ENCODE measurements around the gene CORO1C.
"Not testable (repeated sequence)": the region's sequence is repeated elsewhere in the genome, so short reads cannot be mapped to it uniquely, and the experiment has no call there.

The CORO1C gene

GRCh38 chr12:108671110-108671509 is 60.2 kb downstream of the CORO1C start:
- DNase-seq, result no peak

DNA sequence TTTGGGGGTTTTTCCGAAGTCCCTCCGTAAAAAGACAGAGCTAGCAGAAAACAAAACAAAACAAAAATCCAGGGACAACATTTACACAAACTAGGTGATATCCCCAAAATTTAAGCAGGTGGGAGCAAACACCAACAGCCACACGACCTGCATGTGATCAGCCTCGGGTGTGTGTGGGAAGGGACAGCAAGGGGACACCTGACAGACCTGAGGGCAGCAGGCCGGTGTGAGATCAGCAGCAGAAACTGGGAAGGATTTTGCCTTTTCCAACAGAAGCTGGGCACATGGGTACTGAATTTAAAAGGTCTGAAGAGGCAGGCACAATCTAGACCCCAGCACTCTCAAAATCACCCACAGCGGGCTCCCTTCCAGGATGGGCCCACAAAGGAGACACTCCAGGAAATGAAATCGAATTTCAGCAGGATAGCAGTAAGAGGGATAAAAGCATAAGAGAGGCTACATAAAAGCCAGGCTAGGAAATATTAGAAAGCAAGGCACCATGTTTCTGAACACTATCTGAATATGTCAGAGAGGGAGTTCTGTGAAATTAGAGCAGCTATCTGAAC is 61.2 kb downstream of the CORO1C start:
- DNase-seq, result no peak

- no peak for DNase-seq
These were observed 62.8 kb downstream of the CORO1C start for GRCh38 chr12:108668542-108668941.

DNA sequence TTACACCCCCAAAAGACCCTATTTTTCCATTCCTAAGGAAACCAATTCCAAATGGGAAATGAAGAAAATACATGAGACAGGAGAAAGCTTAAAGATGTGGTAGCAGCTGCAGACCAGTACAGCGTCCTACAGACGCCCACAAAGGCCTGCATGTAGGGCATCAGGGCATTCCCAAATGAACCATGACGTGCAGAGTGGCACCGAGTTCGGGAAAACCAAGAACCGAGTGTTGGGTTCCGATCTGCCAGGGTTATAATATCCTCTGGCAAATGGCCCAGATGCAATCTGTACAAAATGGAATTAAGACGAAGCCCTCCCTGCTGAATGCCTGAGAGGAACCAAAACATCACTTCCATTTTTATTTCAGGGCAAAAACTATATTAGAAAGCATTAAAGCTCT is 63.3 kb downstream of the CORO1C start:
- no peak for DNase-seq

DNA sequence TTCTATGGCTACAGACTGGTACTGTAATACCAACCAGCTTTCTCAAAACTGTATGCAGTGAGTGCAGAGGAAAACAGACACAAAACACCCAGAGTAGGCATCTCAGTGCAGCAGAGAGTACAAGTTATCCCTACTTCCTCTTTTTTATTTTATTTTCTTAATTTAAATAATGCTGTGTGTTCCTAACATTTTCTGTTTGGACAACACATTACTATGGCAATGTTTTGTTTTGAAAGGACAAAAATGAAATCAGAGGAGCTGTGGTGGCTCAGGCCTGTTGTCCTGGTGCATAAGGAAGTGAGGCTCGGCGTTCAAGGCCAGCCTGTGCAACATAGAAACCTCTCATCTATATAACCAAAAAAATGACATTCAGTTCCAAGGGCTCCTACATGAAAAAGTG is 64.0 kb downstream of the CORO1C start:
- DNase-seq, result peak; percentile 62 to 74

DNA sequence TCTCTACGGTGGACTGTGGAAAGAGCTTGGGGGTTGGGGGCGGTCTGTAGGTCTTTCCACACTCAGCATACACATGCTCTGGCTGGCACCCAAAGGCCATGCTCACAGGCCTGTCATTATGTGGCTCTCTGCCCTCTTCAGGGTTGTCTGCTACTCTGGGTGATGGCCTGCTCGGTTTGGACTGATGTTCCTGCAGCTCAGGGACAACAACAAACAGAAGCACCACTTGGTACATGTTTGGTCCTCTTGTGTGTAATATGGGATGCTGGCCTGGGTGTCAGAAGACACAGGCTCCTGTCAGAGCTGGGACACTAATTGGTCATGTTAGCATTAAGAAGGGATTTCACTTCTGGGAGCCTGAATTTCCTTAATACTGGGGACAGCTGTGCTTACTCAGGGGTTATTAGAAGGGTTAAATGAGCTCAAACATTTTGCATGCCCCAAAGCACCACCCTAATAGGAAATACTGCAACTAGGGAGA is 64.9 kb downstream of the CORO1C start:
- no peak for DNase-seq

- DNase-seq, result no peak
These were observed 65.6 kb downstream of the CORO1C start for GRCh38 chr12:108665608-108666202.

GRCh38 chr12:108664338-108665258 is 66.7 kb downstream of the CORO1C start:
- DNase-seq, result peak; percentile 90 to 92

- DNase-seq, result no peak
These were observed 67.8 kb downstream of the CORO1C start for GRCh38 chr12:108663324-108664015.

- DNase-seq, result not testable (repeated sequence)
These were observed 73.2 kb downstream of the CORO1C start for GRCh38 chr12:108658115-108658514.

DNA sequence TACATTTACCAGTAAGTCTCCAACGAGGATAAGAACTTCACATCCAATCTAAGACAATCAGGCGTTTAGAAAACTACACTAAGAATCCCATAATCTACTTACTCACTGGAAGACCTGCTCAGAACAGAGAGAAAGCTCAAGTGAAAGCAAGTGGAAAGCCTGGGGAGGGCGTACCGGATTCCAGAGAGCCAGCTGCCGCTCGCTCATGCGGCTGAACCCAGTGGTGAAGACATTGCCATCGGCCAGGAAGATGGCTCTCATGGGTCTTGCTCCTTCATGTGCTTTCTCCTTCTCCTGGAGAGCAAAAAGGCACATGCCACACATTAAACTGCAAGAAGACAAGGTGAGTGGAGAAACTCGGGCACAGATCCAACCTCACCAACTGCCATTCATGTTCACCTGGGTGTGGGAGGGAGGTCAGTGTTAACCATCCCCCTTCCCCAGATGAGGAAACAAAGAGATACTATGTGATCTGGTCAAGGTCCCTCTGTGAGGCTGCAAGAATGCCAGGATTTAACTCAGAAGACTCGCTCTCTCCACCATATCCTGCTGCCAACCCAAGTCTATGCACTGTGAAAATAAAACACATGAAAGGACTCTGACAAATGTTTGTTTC is 74.1 kb downstream of the CORO1C start:
- no peak for DNase-seq

- DNase-seq, result not testable (repeated sequence)
These were observed 75.1 kb downstream of the CORO1C start for GRCh38 chr12:108656247-108656646.

- DNase-seq, result not testable (repeated sequence)
These were observed 75.5 kb downstream of the CORO1C start for GRCh38 chr12:108655812-108656175.

DNA sequence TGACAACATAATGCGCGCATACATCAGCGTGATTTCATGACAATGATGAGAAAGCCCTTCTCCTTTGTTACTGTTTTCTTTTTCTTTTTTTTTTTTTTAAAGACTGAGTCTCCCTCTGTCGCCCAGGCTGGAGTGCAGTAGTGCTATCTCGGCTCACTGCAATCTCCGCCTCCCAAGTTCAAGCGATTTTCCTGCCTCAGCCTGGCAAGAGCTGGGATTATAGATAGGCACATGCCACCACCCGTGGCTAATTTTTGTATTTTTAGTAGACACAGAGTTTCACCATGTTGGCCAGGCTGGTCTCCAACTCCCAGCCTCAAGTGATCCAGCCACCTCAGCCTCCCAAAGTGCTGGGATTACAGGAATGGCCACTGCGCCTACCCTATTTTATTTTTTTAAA is 76.7 kb downstream of the CORO1C start:
- DNase-seq, result not testable (repeated sequence)

DNA sequence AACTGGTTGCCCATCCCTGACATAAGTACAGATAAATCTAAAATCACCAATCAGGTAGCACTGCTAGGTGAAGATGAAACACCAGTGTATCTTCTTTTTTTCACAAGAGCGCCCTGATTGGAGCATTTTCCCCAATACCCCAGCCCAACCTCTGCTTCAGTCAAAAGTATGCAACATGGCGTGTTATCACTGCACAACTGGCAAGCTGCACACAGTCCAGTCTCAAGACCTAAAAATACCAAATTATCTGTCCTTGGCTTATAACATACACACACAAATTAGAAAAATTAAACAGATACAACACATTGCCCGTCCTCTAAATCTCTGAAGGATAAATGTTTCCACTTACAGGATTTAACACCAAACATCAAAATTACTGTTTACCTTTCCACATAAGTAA is 77.4 kb downstream of the CORO1C start:
- no peak for DNase-seq

GRCh38 chr12:108653082-108653516 is 78.2 kb downstream of the CORO1C start:
- no peak for DNase-seq

DNA sequence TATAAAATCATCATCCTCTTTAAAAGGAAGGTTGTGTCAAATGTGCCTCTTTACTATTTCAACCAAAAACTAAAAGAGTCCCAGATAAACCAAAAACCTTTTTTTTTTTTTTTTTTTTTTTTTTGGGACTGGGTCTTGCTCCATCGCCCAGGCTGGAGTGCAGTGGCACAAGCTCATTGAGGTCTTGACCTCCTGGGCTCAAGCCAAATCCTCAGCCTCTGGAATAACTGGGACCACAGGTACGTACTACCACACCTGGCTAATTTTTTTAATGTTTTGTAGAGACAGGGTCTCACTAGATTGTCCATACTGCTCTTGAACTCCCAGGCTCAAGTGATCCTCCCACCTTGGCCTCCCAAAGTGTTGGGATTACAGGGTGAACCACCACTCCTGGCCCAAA is 81.2 kb downstream of the CORO1C start:
- no peak for DNase-seq

GRCh38 chr12:108649669-108650068 is 81.6 kb downstream of the CORO1C start:
- no peak for DNase-seq

GRCh38 chr12:108649126-108649525 is 82.2 kb downstream of the CORO1C start:
- no peak for DNase-seq

- DNase-seq, result no peak
These were observed 82.9 kb downstream of the CORO1C start for GRCh38 chr12:108648371-108648770.

DNA sequence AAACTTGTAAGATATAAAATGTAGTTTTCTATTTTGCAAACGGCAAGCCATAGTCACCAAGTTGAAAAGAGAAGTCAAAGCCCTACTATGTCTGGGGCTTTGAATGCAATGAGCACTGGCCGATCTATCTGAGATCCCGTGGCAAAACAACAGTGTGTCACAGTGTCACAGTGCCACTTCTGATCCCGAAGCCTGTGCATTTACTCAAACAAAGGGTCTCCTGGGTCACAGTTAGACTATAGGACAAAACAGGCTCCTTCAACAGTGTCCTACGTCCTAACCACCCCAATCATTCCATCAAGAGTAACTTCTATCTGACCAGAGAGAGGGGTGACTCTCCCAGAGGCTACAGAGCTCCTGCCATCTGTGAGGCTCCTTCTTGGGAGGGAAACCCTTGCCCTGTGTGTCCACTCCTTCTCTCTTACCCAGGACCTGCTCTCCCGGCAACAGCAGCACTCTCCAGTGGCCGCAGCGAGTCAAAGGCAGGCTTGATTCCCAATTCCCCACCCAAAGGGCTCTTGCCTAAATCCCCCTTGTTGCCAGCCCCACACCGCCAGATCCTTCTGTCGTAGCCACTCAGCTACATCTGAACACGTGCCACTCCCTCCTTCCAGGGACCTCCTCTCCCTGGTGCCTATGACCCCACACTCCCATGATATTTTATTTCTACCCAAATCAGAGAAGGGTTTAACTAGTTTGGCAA is 83.6 kb downstream of the CORO1C start:
- DNase-seq, result no peak

Measured in Kasumi-1 (cell line).